GM12878 (cell line): ENCODE results near the gene ATXN1L. TPM values are rescaled to one million over a fixed set of nuclear protein-coding genes. Genes with fewer than 3 reads are reported as not detected.

ENCODE experiments used
- CHD1 ChIP-seq: IDR thresholded peaks from 2 replicates; pipeline ENCODE4 v1.6.1; 2012; ENCODE audit warnings: low read depth, low read length, improper control_type of control experiment
- CREB1 ChIP-seq: IDR thresholded peaks from 2 replicates; pipeline ENCODE4 v1.6.1; 2012; ENCODE audit warnings: low read depth, mild to moderate bottlenecking, inconsistent platforms
- JUNB ChIP-seq: IDR thresholded peaks from 2 replicates; pipeline ENCODE4 v1.6.1; 2016; ENCODE audit warnings: antibody characterized with exemption, mild to moderate bottlenecking
- NFIC ChIP-seq: IDR thresholded peaks from 2 replicates; pipeline ENCODE4 v1.6.1; 2012; ENCODE audit warnings: low read depth, mild to moderate bottlenecking, inconsistent platforms, low read length, moderate library complexity
- NR2F1 ChIP-seq: fragments of 450-650 bp; conservative IDR thresholded peaks from 2 replicates; pipeline ENCODE4 v1.6.1; 2017; ENCODE audit warnings: mild to moderate bottlenecking
- RELA ChIP-seq: fragments of 450-650 bp; IDR thresholded peaks from 2 replicates; pipeline ENCODE4 v1.8.0; 2014; ENCODE audit warnings: borderline replicate concordance; ENCODE audit not compliant: partially characterized antibody
- REST ChIP-seq: IDR thresholded peaks from 2 replicates; pipeline ENCODE4 v1.6.1; 2012; ENCODE audit warnings: mild to moderate bottlenecking, low read depth, low read length
- SRF ChIP-seq, 2 experiments: IDR thresholded peaks; 2 replicates each; pipeline ENCODE4 v1.6.1; 2011; ENCODE audit warnings: low read depth in 2 of 2, low read length in 2 of 2, mild to moderate bottlenecking in 1 of 2, moderate library complexity in 1 of 2
- YY1 ChIP-seq: IDR thresholded peaks from 2 replicates; pipeline ENCODE4 v1.6.1; 2011; ENCODE audit warnings: low read depth, mild to moderate bottlenecking, low read length
- polyA plus RNA-seq, 11 experiments: library from polyadenylated mRNA; depleted of rRNA in 4 of 11; unstranded in 6 of 11; stranded (reverse) in 5 of 11; fragments of >200 nt; fragmentation: Nextera tagmentation in 4 of 11; fragmentation: Illumina TruSeq in 1 of 11; extraction: Ambion mirVana in 4 of 11; extraction: Trizol in 1 of 11; gene quantifications; 1 replicate in 1 of 11; 2 replicates in 10 of 11; pipeline versions ENCODE4 v1.2.1 to v1.2.3, GENCODE V29; 2011 to 2016; ENCODE audit warnings: inconsistent platforms in 2 of 11, missing spikeins in 2 of 11, low read depth in 1 of 11
- total RNA-seq, 4 experiments: library from RNA; depleted of rRNA in 3 of 4; stranded (reverse); fragments of >200 nt in 3 of 4; fragmentation: Illumina TruSeq in 1 of 4; extraction: Trizol in 1 of 4; gene quantifications; 2 replicates each; pipeline versions ENCODE4 v1.2.1 to v1.2.3, GENCODE V29; 2013 to 2021
- TF ChIP-seq, protein P1 (sequence below): fragments of 450-650 bp; IDR thresholded peaks from 2 replicates; pipeline ENCODE4 v1.6.1; 2017; ENCODE audit warnings: low read depth, mild to moderate bottlenecking, moderate library complexity

Gene ATXN1L
- total and polyA plus RNA-seq, 10 of the 15 experiments (the other 5 are each of a cell fraction or from before 2014, with no cell fraction given) = 1.8 to 14.6 (median 9.2) TPM

GRCh38 chr16:71843572-71843971 lies 2.2 kb upstream of the ATXN1L start (continued):
- no peak for TF ChIP-seq JUNB
- TF ChIP-seq REST = no peak
- TF ChIP-seq, protein P1, sequence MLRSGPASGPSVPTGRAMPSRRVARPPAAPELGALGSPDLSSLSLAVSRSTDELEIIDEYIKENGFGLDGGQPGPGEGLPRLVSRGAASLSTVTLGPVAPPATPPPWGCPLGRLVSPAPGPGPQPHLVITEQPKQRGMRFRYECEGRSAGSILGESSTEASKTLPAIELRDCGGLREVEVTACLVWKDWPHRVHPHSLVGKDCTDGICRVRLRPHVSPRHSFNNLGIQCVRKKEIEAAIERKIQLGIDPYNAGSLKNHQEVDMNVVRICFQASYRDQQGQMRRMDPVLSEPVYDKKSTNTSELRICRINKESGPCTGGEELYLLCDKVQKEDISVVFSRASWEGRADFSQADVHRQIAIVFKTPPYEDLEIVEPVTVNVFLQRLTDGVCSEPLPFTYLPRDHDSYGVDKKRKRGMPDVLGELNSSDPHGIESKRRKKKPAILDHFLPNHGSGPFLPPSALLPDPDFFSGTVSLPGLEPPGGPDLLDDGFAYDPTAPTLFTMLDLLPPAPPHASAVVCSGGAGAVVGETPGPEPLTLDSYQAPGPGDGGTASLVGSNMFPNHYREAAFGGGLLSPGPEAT = 0 out of 2 replicates have a peak, but pooled peaks have one; percentile 29
- TF ChIP-seq RELA = no peak
- TF ChIP-seq NR2F1 = no peak
- 0 out of 4 replicates have a peak, but pooled peaks of 1 of the 2 experiments have one; percentile 27 for TF ChIP-seq SRF (IDR thresholded peaks at IDR 0.05; ENCODE audit: low read depth in 2 of 2, low read length in 2 of 2)
- no peak for TF ChIP-seq YY1
- TF ChIP-seq CREB1 = no peak
- TF ChIP-seq CHD1 = no peak
- TF ChIP-seq NFIC = peak; percentile 43; the same call in 1 of the 2 replicates
